ENCODE data around the gene STUB1. TPM values are rescaled to one million over a fixed set of nuclear protein-coding genes. Genes with fewer than 3 reads are reported as not detected.

The STUB1 gene
- total RNA-seq, 2 experiments from 2014 or later: 72.4 to 85.5 TPM

DNA sequence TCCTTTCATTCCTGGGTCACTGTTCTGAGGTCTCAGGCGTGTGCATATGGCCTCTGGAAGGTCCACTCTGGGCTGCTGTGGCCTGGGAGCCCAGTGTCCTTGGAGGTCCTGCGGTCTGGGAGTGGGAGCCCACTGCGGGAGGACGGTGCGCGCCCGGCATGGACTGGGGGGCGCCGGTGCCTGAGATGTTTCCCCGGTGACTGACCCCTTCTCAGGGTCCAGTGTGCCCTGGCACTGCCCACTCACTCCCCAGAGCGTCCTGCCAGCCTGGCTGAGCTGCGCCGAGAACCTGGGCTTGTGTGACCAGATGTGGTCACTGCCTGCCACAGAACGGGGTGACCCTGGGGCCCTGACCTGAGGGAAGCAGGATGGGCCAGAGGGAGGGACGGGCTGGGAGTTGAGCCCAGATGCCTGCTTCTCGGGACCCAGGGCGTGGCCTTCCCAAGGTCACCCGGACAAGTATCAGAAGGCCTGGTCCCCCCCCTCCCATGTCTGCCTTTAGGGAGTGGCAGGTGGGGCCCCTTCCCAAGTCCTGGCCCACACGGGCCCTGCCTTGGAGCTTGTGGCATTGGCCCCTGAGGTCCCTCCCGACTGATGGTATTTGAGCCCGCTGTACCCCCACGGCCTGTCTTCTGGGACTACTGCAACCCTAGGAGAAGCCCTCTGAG, 5.9 kb upstream of the STUB1 start:
- BruUV-seq (replicated peaks): no TSS peak
- intact Hi-C loops (cut with micrococcal nuclease; ENCODE audit: unreplicated experiment): no loop called here
- H3K36me3 ChIP-seq (ENCODE audit: insufficient read depth, low read length): peaks cover 45% of the 10 kb centered on the region
- H3K27ac ChIP-seq (ENCODE audit: low read depth, low read length, poor library complexity, severe bottlenecking): no peak overlapping the region
- TF ChIP-seq, protein P1, sequence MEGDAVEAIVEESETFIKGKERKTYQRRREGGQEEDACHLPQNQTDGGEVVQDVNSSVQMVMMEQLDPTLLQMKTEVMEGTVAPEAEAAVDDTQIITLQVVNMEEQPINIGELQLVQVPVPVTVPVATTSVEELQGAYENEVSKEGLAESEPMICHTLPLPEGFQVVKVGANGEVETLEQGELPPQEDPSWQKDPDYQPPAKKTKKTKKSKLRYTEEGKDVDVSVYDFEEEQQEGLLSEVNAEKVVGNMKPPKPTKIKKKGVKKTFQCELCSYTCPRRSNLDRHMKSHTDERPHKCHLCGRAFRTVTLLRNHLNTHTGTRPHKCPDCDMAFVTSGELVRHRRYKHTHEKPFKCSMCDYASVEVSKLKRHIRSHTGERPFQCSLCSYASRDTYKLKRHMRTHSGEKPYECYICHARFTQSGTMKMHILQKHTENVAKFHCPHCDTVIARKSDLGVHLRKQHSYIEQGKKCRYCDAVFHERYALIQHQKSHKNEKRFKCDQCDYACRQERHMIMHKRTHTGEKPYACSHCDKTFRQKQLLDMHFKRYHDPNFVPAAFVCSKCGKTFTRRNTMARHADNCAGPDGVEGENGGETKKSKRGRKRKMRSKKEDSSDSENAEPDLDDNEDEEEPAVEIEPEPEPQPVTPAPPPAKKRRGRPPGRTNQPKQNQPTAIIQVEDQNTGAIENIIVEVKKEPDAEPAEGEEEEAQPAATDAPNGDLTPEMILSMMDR (conservative IDR thresholded peaks at IDR 0.05; ENCODE audit: low read length): no peak
- TF ChIP-seq EZH2phosphoT487 (IDR thresholded peaks at IDR 0.05; ENCODE audit: borderline replicate concordance, low read depth, low read length): no peak
- no peak overlapping the region for H2AFZ ChIP-seq (ENCODE audit: low read length)
- POLR2A ChIA-PET: no interaction called here
- H3K4me2 ChIP-seq (ENCODE audit: low read length): no peak overlapping the region
- H3K4me3 ChIP-seq (ENCODE audit: low read depth, low read length, poor library complexity, severe bottlenecking): no peak overlapping the region
- no peaks in the 10 kb centered on the region for H3K79me2 ChIP-seq (ENCODE audit: insufficient read depth, low read depth, low read length)
- no peak for DNase-seq (ENCODE audit: low spot score)
- H3K9me2 ChIP-seq (ENCODE audit: insufficient read depth, low read length): no peaks in the 10 kb centered on the region
- H4K20me1 ChIP-seq (ENCODE audit: insufficient read depth, low read length): no peaks in the 10 kb centered on the region; the same call in 1 of the 2 replicates
- H3K9me3 ChIP-seq (ENCODE audit: low read length): no peaks in the 10 kb centered on the region
- peaks cover 13% of the 10 kb centered on the region for H3K4me1 ChIP-seq (ENCODE audit: insufficient read depth, low read length, poor library complexity, severe bottlenecking)
- CTCF ChIA-PET (ENCODE audit: unreplicated experiment): no interaction called here

DNA sequence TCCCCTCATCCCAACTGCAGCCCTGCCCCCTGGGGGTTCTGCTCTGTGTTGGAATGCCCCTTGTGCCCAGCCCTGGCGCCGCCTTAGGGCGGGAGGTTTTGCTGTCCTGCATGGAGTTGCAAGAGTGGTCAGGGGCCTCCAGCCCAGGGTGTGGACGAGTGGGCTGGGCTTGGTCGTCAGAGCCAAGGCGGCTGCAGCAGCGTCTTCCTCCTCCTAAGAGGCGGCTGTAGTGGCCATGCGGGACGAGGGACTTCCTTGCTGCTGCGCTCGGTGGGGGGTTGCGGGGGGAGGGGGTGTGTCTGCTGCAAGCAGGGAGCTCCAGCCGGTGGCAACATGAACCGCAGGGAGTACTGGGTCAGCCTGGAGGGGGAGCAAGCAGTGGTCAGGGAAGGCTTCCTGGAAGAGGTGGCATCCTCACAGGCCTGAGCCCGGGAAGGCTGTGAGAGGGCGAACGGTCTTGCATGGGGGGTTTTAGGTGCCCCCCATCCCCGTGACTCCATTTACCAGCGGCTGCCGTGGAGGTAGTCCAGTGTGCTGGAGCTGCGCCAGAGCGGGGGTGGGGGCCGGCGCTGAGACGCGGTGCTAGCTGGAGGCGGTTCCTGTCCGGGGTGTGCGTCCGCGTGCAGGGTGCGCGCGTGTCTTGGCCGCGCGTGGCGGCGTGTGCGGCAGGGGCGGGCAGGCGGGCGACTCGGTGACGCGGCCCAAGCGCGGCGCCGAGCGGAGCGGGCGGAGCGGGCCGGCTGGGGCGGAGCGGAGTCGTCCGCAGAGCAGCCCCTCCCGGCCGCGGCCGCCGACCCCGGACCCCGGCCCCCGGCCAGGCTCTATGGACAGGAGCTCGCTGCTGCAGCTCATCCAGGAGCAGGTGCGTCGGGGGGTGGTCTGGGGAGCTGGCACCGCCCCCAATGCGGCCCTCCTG, 5.0 kb upstream of the STUB1 start, which contains the start of gene RHBDL1:
Gene RHBDL1, plus strand, starts transcription at position 704 of the 916 bp plus-strand sequence. Its CDS starts 120 bp downstream, at position 824.
- no peak for TF ChIP-seq EZH2phosphoT487 (IDR thresholded peaks at IDR 0.05; ENCODE audit: borderline replicate concordance, low read depth, low read length)
- TF ChIP-seq, protein P1 (conservative IDR thresholded peaks at IDR 0.05; ENCODE audit: low read length): no peak
- intact Hi-C loops (cut with micrococcal nuclease; ENCODE audit: unreplicated experiment): no loop called here
- Histone ChIP-seq H3K9me3 (ENCODE audit: low read length) (no peaks in the 10 kb centered on the region), H3K4me1 (ENCODE audit: insufficient read depth, low read length, poor library complexity, severe bottlenecking) (peaks cover 13% of the 10 kb centered on the region), H3K9me2 (ENCODE audit: insufficient read depth, low read length) (no peaks in the 10 kb centered on the region), H3K27ac (ENCODE audit: low read depth, low read length, poor library complexity, severe bottlenecking) (no peak within 1 kb of the TSS), H3K36me3 (ENCODE audit: insufficient read depth, low read length) (peaks cover 40% of the 10 kb centered on the region), H3K4me2 (ENCODE audit: low read length) (no peak within 1 kb of the TSS), H3K4me3 (ENCODE audit: low read depth, low read length, poor library complexity, severe bottlenecking) (no peak within 1 kb of the TSS), H2AFZ (ENCODE audit: low read length) (no peak within 1 kb of the TSS), H3K79me2 (ENCODE audit: insufficient read depth, low read depth, low read length) (no peaks in the 10 kb centered on the region), H4K20me1 (ENCODE audit: insufficient read depth, low read length) (no peaks in the 10 kb centered on the region; the same call in 1 of the 2 replicates)
- DNase-seq (ENCODE audit: low spot score): no peak
- BruUV-seq (replicated peaks): no TSS peak
- ChIA-PET CTCF (ENCODE audit: unreplicated experiment) (interaction anchor here (0.6 kb wide), 1 partner anchor 93 kb away, joined by 4 read pairs; no protein-coding TSS in a partner anchor), POLR2A (no interaction called here)

Measured in OCI-LY7 (cell line).